GM19372 (cell line): Measurements from ENCODE around the gene NEDD9.

Experiments used
- ATAC-seq: cut with Tn5 transposase; IDR thresholded peaks from one replicate; pipeline ENCODE4 v1.9.1; 2021; ENCODE audit warnings: mild to moderate bottlenecking, low read depth, moderate library complexity; ENCODE audit not compliant: unreplicated experiment

Gene NEDD9

GRCh38 chr6:11152581-11152980 is 79.9 kb downstream of the NEDD9 start:
- ATAC-seq, result no peak

- ATAC-seq, result no peak
Observed at GRCh38 chr6:11151488-11151887, 81.0 kb downstream of the NEDD9 start.

- ATAC-seq, result no peak
Observed at GRCh38 chr6:11149551-11149950, 82.9 kb downstream of the NEDD9 start.

GRCh38 chr6:11146117-11146826 is 86.2 kb downstream of the NEDD9 start:
- no peak for ATAC-seq

- no peak for ATAC-seq
Observed at GRCh38 chr6:11144393-11144851, 88.0 kb downstream of the NEDD9 start.

GRCh38 chr6:11143394-11144371 is 88.8 kb downstream of the NEDD9 start:
- ATAC-seq, result no peak

- no peak for ATAC-seq
Observed at GRCh38 chr6:11142296-11143027, 90.0 kb downstream of the NEDD9 start.

GRCh38 chr6:11141295-11141694 is 91.2 kb downstream of the NEDD9 start:
- ATAC-seq, result no peak

GRCh38 chr6:11140056-11140455 is 92.4 kb downstream of the NEDD9 start:
- no peak for ATAC-seq

GRCh38 chr6:11139051-11139960 is 93.2 kb downstream of the NEDD9 start:
- ATAC-seq, result no peak

GRCh38 chr6:11136809-11137208 is 95.7 kb downstream of the NEDD9 start:
- ATAC-seq, result no peak
